RWPE1 (cell line): Measurements from ENCODE around the gene FIBIN.

Source experiments
- CTCF ChIA-PET: fragments of 350-600 bp; sonication (Branson Sonifier 250); formaldehyde crosslinking; extraction: SDS; loops from one replicate; lab custom pipeline; 2021; lab: Yijun Ruan, JAX
- POLR2A ChIA-PET: fragments of 400-600 bp; formaldehyde crosslinking; extraction: SDS; loops from one replicate; lab custom pipeline; 2020; ENCODE audit warnings: antibody characterized with exemption; ENCODE audit not compliant: low non-redundant PET; lab: Yijun Ruan, JAX
- DNase-seq: peaks from one replicate; pipeline ENCODE4 v3.0.0; 2012; ENCODE audit warnings: low spot score
- H3K27ac ChIP-seq: fragments of 450-650 bp; 2 replicates; pipeline ENCODE4 v1.5.1; 2017
- TF ChIP-seq, protein P1 (sequence below): fragments of 450-650 bp; conservative IDR thresholded peaks from 2 replicates; pipeline ENCODE4 v1.5.1; 2017; ENCODE audit warnings: low read depth, mild to moderate bottlenecking

Gene FIBIN

DNA sequence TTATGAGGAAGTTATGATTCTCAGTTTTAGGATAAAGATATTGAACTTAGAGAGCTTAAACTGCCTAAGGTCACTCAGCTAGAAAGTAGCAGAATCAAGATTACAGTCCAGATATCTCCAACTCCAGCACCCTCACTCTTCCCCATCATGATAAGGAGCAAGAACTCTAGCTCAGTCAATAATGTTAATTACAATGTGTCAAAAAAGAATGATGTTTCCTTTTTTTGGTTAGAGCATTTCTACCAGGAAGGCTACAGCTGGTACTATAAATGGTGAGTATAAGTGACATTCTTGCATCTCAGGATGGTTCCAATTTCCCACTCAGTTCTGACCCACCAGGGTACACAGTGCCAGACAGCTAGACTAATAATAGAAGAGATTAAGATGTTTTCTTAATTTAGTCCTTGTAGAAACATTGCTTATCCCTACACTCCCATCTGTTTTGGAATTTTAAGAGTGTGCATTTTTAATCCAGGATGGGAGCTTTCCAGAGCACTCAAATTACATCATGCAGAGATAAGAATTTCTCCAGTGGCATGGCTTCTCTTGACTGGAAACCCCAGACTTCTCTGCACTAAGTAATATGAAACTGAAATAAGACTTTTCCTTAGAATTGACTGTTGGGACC lies 25.1 kb downstream of the FIBIN start:
- H3K27ac ChIP-seq: no peak overlapping the region
- TF ChIP-seq, protein P1, sequence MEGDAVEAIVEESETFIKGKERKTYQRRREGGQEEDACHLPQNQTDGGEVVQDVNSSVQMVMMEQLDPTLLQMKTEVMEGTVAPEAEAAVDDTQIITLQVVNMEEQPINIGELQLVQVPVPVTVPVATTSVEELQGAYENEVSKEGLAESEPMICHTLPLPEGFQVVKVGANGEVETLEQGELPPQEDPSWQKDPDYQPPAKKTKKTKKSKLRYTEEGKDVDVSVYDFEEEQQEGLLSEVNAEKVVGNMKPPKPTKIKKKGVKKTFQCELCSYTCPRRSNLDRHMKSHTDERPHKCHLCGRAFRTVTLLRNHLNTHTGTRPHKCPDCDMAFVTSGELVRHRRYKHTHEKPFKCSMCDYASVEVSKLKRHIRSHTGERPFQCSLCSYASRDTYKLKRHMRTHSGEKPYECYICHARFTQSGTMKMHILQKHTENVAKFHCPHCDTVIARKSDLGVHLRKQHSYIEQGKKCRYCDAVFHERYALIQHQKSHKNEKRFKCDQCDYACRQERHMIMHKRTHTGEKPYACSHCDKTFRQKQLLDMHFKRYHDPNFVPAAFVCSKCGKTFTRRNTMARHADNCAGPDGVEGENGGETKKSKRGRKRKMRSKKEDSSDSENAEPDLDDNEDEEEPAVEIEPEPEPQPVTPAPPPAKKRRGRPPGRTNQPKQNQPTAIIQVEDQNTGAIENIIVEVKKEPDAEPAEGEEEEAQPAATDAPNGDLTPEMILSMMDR: no peak
- POLR2A ChIA-PET: no interaction called here
- DNase-seq: no peak
- CTCF ChIA-PET: interaction anchor here (0.6 kb wide), 1 partner anchor 254 kb away, joined by 3 read pairs; no protein-coding TSS in a partner anchor

DNA sequence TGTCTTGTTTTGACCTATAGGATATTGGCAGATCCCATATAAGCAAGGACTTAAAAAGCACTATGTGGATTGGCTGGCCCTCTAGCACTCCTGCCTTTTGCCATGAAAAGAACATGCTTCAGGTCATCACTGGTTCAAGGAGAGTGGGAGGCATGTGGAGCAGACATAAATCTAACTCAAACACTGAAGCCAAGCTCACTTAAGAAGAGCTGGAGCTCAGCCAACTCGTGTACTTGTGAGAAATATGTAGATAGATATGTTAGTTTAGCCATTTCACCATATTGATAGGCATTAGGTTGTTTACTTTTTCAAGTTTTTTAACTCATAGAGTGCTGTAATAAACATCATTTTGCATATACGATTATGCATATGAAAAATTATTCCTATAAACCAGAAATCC lies 26.8 kb downstream of the FIBIN start:
- ChIA-PET CTCF (no interaction called here), POLR2A (no interaction called here)
- DNase-seq: no peak
- H3K27ac ChIP-seq: no peak overlapping the region
- TF ChIP-seq, protein P1: no peak

DNA sequence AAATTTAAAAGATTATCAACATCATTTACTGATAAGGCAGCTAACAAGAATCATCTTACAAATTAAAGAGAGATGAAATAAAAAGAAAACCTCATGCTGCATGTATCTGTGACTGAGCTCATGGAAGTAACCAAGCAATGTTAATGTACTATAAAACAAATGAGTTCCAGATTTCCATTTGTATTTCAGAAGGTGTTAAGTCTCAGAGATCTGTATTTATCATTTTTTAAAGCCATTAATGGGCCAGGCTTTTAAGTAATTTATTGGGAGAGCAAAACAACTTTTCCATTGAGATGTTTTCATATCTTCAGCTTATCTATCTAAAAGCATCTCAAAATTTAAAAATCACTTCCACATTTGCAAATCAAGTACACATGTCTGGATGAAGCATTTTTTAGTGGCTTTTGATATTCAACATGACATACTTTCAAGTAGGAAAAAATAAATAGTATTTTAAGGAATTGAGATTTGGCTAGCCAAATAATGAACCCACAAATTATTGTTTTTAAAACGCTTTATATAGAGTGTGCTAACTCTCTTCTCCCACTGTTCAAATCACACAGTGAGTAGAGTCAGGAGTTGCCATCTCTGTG lies 28.8 kb downstream of the FIBIN start:
- ChIA-PET POLR2A (no interaction called here), CTCF (interaction anchor here (1.1 kb wide), 1 partner anchor 137 kb away, joined by 3 read pairs; no protein-coding TSS in a partner anchor)
- DNase-seq: no peak
- TF ChIP-seq, protein P1: no peak
- H3K27ac ChIP-seq: no peak overlapping the region

DNA sequence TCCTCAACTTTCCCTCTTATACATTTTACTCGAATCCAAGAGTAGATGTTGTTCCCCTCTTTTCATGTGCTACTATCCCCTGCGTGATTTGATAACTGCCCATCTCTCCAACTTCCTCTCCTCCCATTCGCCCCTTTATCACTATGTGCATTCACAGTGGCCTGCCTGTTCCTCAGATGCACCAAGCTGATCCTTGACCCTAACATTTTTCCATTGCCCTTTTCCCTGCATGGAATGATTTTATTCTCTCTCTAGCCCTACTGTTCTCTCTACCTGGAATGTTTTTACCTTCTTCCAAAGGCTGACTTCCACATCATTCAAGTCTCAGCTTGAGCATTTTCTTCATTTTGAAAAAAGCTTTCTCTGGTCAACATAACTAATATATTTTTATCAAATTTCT lies 31.0 kb downstream of the FIBIN start:
- CTCF ChIA-PET: interaction anchor here (0.8 kb wide), 1 partner anchor 36 kb away, joined by 3 read pairs; no protein-coding TSS in a partner anchor

DNA sequence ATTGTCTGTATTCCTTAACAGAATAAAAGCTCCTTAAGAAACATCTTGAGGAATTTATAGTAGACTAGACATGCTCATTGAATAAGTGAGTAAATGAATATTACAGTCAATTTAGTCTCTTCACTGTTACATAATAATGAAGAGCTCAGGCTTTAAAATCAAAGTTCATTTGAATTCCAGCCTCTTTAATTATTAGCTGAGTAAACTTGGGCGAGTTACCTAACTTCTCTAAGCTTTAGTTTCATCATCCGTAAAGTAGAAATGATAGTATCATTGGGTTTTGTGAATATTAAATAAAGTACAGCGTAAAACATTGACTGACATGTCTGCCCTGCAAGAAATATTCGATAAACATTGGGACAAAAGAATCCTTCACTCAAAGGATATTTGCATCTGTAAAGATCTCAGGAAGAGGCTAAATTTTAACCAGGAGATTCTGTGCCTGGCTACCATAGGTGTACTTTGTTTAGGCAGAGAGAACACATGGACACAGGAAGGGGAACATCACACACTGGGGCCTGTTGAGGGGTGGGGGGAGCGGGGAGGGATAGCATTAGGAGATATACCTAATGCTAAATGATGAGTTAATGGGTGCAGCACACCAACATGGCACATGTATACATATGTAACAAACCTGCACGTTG lies 31.5 kb downstream of the FIBIN start:
- CTCF ChIA-PET: interaction anchor here (0.8 kb wide), 1 partner anchor 36 kb away, joined by 3 read pairs; no protein-coding TSS in a partner anchor
- TF ChIP-seq, protein P1: no peak
- POLR2A ChIA-PET: no interaction called here
- no peak overlapping the region for H3K27ac ChIP-seq
- DNase-seq: no peak

More for the DNA sequence above, 31.0 kb downstream of the FIBIN start:
- DNase-seq: no peak
- POLR2A ChIA-PET: no interaction called here
- TF ChIP-seq, protein P1: no peak
- H3K27ac ChIP-seq: no peak overlapping the region

DNA sequence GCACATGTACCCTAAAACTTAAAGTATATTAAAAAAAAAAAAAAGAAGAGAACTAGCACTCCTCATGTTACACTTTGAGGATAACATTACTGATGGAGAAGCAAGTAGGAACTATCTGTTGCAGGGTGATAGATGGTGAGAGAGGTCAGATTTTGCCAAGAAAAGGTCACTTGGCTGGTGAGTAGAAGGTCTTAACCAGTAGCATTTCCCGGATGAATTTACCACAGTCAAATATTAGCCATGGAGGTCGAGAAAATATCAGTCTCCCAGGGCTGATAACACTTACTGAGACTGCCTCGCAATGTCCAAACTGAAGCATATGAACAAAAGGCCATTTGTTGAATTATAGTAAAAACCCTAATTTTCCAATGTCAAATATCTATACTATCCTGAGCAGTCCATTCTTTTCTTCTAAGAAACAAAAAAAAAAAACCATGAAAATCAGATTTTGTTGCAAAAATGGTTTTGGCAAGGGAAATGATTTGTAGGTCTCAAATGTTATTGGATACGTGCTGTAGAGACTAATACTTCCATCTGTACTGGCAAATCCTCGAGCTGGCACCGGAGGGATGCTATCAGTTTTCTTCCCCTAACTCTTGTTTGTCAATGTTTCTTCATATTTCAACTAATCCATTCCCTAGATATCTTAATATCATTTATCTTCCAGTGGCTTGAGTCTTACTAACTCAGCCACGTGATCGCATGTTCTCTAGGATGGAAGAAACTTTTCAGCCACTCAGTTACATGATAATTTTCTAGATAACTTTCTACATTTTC lies 32.2 kb downstream of the FIBIN start:
- POLR2A ChIA-PET: no interaction called here
- TF ChIP-seq, protein P1: no peak
- CTCF ChIA-PET: no interaction called here
- H3K27ac ChIP-seq: no peak overlapping the region
- no peak for DNase-seq
